GM12874 (cell line): ENCODE measurements around the gene RNASEH2A.

ENCODE experiments used
- CTCF ChIP-seq: IDR thresholded peaks from 2 replicates; pipeline ENCODE4 v1.5.1; 2011; ENCODE audit warnings: low read depth, mild to moderate bottlenecking, control low read depth, low read length, moderate library complexity; ENCODE audit not compliant: insufficient read depth

Gene RNASEH2A

GRCh38 chr19:12840091-12841079 lies 34.0 kb downstream of the RNASEH2A start:
- TF ChIP-seq CTCF = no peak

GRCh38 chr19:12841094-12841493 lies 34.7 kb downstream of the RNASEH2A start:
- no peak for TF ChIP-seq CTCF

GRCh38 chr19:12842511-12842910 lies 36.1 kb downstream of the RNASEH2A start:
- no peak for TF ChIP-seq CTCF

GRCh38 chr19:12843328-12843727 lies 36.9 kb downstream of the RNASEH2A start:
- no peak for TF ChIP-seq CTCF

- no peak for TF ChIP-seq CTCF
These were observed 37.8 kb downstream of the RNASEH2A start for GRCh38 chr19:12843999-12844732.

GRCh38 chr19:12847159-12848139 lies 41.1 kb downstream of the RNASEH2A start:
- TF ChIP-seq CTCF = peak; percentile 100
